Measurements from ENCODE around the gene PRR13. TPM values are rescaled to one million over a fixed set of nuclear protein-coding genes. Genes with fewer than 3 reads are reported as not detected.
A peak's percentile ranks its signal among the peaks of the same experiment; 100 is the strongest.

PRR13 gene
- polyA plus RNA-seq, 1 of the 3 experiments (the other 2 are of a cell fraction) = 58.5 TPM

GRCh38 chr12:53463802-53464560 is 22.4 kb downstream of the PRR13 start:
- Histone ChIP-seq H3K27ac (ENCODE audit: low read depth in 2 of 2, low read length in 1 of 2) (no peak overlapping the region), H3K36me3 (replicated peaks in 1 of 2; ENCODE audit: control insufficient read depth in 1 of 2, insufficient read depth in 2 of 2, low read length in 1 of 2) (peaks cover 96 to 99% of the 10 kb centered on the region in 2 experiments), H2AFZ (ENCODE audit: low read depth) (no peak overlapping the region), H3K4me3 (ENCODE audit: low read depth in 2 of 2, low read length in 1 of 2) (no peak overlapping the region), H3F3A (replicated peaks; ENCODE audit: insufficient read depth) (peaks cover 56% of the 10 kb centered on the region), H3K9ac (no peak overlapping the region), H3K79me2 (ENCODE audit: insufficient read depth) (peaks cover 97% of the 10 kb centered on the region), H3K27me3 (ENCODE audit: insufficient read depth) (no peaks in the 10 kb centered on the region), H3K9me3 (no peaks in the 10 kb centered on the region), H3K4me1 (ENCODE audit: control insufficient read depth in 1 of 2, insufficient read depth in 2 of 2, low read depth in 1 of 2, low read length in 1 of 2) (peaks cover 4 to 7% of the 10 kb centered on the region in 2 experiments; a peak in 2 of 4 replicates), H4K20me1 (ENCODE audit: insufficient read depth) (peaks cover 94% of the 10 kb centered on the region), H3K9me2 (no peaks in the 10 kb centered on the region), H3K4me2 (no peak overlapping the region)
- 74% methylated on average over 5 of the region's 5 CpGs for WGBS (ENCODE audit: low lambda C conversion rate)
- ChIA-PET POLR2A (interaction anchor here (0.6 to 1.3 kb wide), 7 partner anchors 9 to 143 kb away, joined by 3 to 6 read pairs (median 3); partner anchors contain the start of gene AAAS), CTCF (interaction anchor here (0.8 to 1.6 kb wide), 3 partner anchors 9 to 28 kb away, joined by 3 to 7 read pairs (median 6); no protein-coding TSS in a partner anchor)
- 0 out of 2 replicates have a peak, but pooled peaks have one; percentile 6 for TF ChIP-seq POLR2AphosphoS5 (IDR thresholded peaks at IDR 0.05; ENCODE audit: low read depth, low read length)
- no peak for TF ChIP-seq FOSL2 (IDR thresholded peaks at IDR 0.05; ENCODE audit: borderline replicate concordance, low read depth)
- no peak for DNase-seq

- peaks cover 88% of the 10 kb centered on the region for H4K20me1 ChIP-seq (ENCODE audit: insufficient read depth)
- H3K79me2 ChIP-seq (ENCODE audit: insufficient read depth) = peaks cover 96% of the 10 kb centered on the region
- no peak overlapping the region for H3K4me3 ChIP-seq (ENCODE audit: low read depth in 2 of 2, low read length in 1 of 2)
- POLR2A ChIA-PET = interaction anchor here (0.6 to 1.3 kb wide), 6 partner anchors 8 to 143 kb away, joined by 3 to 6 read pairs (median 4); partner anchors contain the start of gene AAAS
- no peak overlapping the region for H3K9ac ChIP-seq
- no peaks in the 10 kb centered on the region for H3K9me2 ChIP-seq
- H3F3A ChIP-seq (replicated peaks; ENCODE audit: insufficient read depth) = peaks cover 55% of the 10 kb centered on the region
- no peak overlapping the region for H2AFZ ChIP-seq (ENCODE audit: low read depth)
- TF ChIP-seq POLR2AphosphoS5 (IDR thresholded peaks at IDR 0.05; ENCODE audit: low read depth, low read length) (0 out of 2 replicates have a peak, but pooled peaks have one; percentile 11), GATA2 (CRISPR knock-in tag; IDR thresholded peaks at IDR 0.05) (no peak), FOXM1 (IDR thresholded peaks at IDR 0.05; ENCODE audit: low read depth) (no peak)
- no peak overlapping the region for H3K27ac ChIP-seq (ENCODE audit: low read depth in 2 of 2, low read length in 1 of 2)
- 94% methylated on average over 8 of the region's 11 CpGs for WGBS (ENCODE audit: low lambda C conversion rate)
- CTCF ChIA-PET = interaction anchor here (0.8 to 1.6 kb wide), 3 partner anchors 10 to 27 kb away, joined by 3 to 7 read pairs (median 6); no protein-coding TSS in a partner anchor
- H3K9me3 ChIP-seq = no peaks in the 10 kb centered on the region
- peaks cover 4% of the 10 kb centered on the region in 2 experiments; a peak in 2 of 4 replicates for H3K4me1 ChIP-seq (ENCODE audit: control insufficient read depth in 1 of 2, insufficient read depth in 2 of 2, low read depth in 1 of 2, low read length in 1 of 2)
- H3K36me3 ChIP-seq (replicated peaks in 1 of 2; ENCODE audit: control insufficient read depth in 1 of 2, insufficient read depth in 2 of 2, low read length in 1 of 2) = peaks cover 96 to 98% of the 10 kb centered on the region in 2 experiments
- no peaks in the 10 kb centered on the region for H3K27me3 ChIP-seq (ENCODE audit: insufficient read depth)
- H3K4me2 ChIP-seq = no peak overlapping the region
- DNase-seq = no peak
Observed at GRCh38 chr12:53464685-53465418, 23.3 kb downstream of the PRR13 start.

- peaks cover 95 to 97% of the 10 kb centered on the region in 2 experiments for H3K36me3 ChIP-seq (replicated peaks in 1 of 2; ENCODE audit: control insufficient read depth in 1 of 2, insufficient read depth in 2 of 2, low read length in 1 of 2)
- peaks cover 60% of the 10 kb centered on the region for H3F3A ChIP-seq (replicated peaks; ENCODE audit: insufficient read depth)
- H3K27ac ChIP-seq (ENCODE audit: low read depth in 2 of 2, low read length in 1 of 2) = no peak overlapping the region; a peak in 1 of 4 replicates
- H3K4me3 ChIP-seq (ENCODE audit: low read depth in 2 of 2, low read length in 1 of 2) = no peak overlapping the region
- CTCF ChIA-PET = interaction anchor here (1.0 to 3.0 kb wide), 4 partner anchors 11 to 14 kb away, joined by 3 to 16 read pairs (median 4); partner anchors contain the start of gene PCBP2
- peaks cover 96% of the 10 kb centered on the region for H3K79me2 ChIP-seq (ENCODE audit: insufficient read depth)
- H2AFZ ChIP-seq (ENCODE audit: low read depth) = no peak overlapping the region
- H3K27me3 ChIP-seq (ENCODE audit: insufficient read depth) = no peaks in the 10 kb centered on the region
- no peak overlapping the region for H3K4me2 ChIP-seq
- H4K20me1 ChIP-seq (ENCODE audit: insufficient read depth) = peaks cover 86% of the 10 kb centered on the region
- TF ChIP-seq POLR2AphosphoS5 (IDR thresholded peaks at IDR 0.05; ENCODE audit: low read depth, low read length) (0 out of 2 replicates have a peak, but pooled peaks have one; percentile 14), TEAD4 (IDR thresholded peaks at IDR 0.05; ENCODE audit: borderline replicate concordance, insufficient read depth) (no peak), USF1 (IDR thresholded peaks at IDR 0.05; ENCODE audit: borderline replicate concordance, low read depth) (no peak), FOXJ3 (CRISPR knock-in tag; IDR thresholded peaks at IDR 0.05) (no peak)
- peaks cover 0 to 4% of the 10 kb centered on the region in 2 experiments; a peak in 1 of 4 replicates for H3K4me1 ChIP-seq (ENCODE audit: control insufficient read depth in 1 of 2, insufficient read depth in 2 of 2, low read depth in 1 of 2, low read length in 1 of 2)
- 63% methylated on average over 2 of the region's 2 CpGs for WGBS (ENCODE audit: low lambda C conversion rate)
- no peaks in the 10 kb centered on the region for H3K9me3 ChIP-seq
- POLR2A ChIA-PET = interaction anchor here (0.8 to 1.3 kb wide), 2 partner anchors 7 to 9 kb away, joined by 3 to 4 read pairs; no protein-coding TSS in a partner anchor
- H3K9ac ChIP-seq = no peak overlapping the region
- H3K9me2 ChIP-seq = no peaks in the 10 kb centered on the region
- no peak for DNase-seq
Observed at GRCh38 chr12:53465679-53466078, 24.1 kb downstream of the PRR13 start.
